HG03196 (cell line): ENCODE results near the gene PNO1.

ENCODE experiments used
- ATAC-seq: cut with Tn5 transposase; IDR thresholded peaks from one replicate; pipeline ENCODE4 v1.9.1; 2021; ENCODE audit not compliant: unreplicated experiment

Gene PNO1

GRCh38 chr2:68193144-68193543 is 35.5 kb downstream of the PNO1 start:
- ATAC-seq = no peak

- ATAC-seq = no peak
Observed at GRCh38 chr2:68193787-68194372, 36.2 kb downstream of the PNO1 start.

GRCh38 chr2:68195096-68195495 is 37.4 kb downstream of the PNO1 start:
- no peak for ATAC-seq

DNA sequence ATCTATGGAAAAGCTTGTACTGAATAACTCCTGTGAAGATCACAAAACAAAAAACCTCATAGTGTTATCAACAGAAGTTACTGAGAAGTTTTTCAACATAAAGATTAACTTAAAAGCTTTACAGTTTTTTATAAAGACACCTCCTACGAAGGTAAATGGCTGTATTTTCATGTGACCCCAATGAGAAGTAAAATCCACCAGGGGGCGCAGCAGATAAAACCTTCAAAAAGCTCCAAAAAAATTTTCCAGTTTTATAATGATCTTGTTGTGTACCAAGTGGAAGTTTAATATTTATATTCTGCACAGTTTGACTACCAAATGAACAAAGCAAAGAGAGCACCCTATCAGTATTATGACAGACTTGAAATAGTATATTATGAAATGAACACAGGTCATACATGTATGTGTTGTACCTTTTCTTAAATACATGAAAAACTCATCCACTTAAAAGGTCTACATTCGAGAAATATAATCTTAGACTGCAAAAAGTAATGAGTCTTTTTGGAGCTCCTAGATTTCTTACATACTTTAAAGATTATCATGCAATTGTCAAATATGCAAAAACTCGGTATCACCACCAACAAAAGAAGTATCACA is 38.5 kb downstream of the PNO1 start:
- no peak for ATAC-seq

- no peak for ATAC-seq
Observed at GRCh38 chr2:68200157-68200787, 42.6 kb downstream of the PNO1 start.

DNA sequence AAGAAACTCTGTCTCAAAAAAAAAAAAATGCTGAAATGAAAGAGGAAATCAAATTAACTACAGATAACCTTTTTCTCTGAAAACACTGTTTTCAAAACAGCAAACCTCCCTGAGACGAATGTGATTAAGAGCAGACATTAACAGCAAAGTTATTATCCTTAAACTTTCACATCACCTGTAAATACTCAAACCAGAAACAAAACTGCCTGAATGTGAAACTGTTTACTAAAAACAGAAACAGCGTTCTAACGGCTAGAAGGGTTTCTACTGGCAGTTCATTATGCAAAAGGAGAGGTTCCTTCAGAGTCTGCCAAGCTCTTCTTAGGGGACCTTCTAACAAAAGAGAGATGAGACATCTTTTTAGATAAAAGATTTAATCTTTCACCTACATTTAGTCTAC is 45.9 kb downstream of the PNO1 start:
- ATAC-seq = peak; percentile 94

DNA sequence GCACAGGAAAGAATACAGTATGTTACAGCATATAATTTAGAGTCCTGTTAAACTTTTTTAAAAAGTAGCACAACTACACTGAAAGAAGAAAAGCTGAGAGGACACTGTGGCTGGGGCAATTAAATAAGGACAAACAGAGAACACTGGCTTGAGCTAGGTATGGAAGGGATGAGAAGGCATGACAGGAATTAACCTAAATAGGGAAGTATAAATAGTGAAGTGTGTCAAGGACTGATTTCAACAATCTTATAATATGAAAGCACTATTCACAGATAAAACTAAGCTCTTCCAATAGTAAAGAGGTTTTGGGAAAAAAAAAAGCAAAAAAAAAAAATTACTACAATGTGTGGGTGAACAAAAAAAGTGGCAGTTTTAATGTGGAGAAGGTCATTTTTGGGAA is 49.1 kb downstream of the PNO1 start:
- no peak for ATAC-seq

DNA sequence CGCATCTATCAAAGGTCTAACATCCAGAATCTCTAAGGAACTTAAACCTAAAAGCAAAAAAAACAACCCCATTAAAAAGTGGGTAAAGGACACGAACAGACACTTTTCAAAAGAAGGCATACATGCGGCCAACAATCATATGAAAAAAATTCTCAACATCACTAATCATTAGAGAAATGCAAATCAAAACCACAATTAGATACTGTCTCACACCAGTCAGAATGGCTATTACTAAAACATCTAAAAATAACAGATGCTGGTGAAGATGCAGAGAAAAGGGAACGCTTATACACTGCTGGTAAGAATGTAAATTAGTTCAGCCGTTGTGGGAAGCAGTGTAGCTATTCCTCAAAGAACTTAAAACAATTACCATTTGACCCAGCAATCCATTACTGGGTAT is 56.7 kb downstream of the PNO1 start:
- peak; percentile 79 for ATAC-seq

DNA sequence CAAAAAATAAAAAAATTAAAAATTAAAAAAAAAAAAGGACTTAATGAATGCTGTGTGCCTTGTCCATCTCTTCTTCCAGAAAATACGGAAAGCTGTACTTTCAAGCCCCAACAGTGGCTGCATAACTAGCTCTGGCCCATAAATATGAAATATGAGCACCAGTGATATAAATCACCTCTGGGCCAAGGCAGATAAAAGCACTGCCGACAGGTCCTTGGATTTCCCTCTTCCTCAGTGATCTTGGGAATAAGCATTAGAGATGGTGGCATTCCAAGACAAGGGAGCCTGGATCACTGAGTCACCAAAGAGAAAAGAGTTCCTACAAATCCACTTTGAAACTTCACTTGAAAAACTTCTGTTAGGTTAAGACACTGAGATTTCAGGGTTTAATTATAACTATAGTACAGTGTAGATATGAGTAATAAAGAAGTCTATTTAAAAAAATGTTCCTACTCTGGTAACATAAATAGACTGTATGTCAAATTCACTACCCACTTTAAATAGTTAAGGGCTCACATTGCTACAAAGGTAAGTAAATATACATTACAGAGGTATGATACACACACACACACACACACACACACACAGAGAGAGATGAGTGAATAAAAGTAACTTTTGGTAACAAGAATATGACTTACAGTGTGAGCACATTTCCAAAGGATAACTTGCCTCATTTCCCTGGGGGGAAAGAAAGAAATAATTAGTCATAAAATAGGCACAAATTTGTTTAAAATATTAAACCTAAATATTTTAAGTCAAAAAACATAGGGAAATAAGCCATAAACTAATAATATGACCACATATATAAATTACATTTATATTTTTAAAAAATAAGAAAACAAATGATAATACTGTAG is 59.0 kb downstream of the PNO1 start:
- ATAC-seq = no peak

DNA sequence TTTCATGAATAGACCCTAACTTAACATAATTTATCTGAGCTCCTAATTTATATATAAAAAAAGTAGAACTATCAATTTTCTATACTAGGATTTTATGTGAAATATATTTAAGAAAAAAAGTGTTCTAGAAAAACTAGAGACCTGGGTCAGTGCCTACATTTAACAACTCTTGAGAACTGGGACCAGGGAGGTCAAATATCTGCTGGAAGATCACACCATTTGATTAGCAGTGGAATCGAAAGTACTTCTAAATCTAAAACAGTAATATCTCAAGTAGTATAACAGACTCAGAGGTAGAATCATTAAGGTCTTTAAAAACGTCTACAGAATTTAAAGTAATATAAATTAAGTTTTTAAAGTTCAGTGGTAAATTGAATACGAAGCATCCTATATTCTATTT is 60.0 kb downstream of the PNO1 start:
- ATAC-seq = no peak

DNA sequence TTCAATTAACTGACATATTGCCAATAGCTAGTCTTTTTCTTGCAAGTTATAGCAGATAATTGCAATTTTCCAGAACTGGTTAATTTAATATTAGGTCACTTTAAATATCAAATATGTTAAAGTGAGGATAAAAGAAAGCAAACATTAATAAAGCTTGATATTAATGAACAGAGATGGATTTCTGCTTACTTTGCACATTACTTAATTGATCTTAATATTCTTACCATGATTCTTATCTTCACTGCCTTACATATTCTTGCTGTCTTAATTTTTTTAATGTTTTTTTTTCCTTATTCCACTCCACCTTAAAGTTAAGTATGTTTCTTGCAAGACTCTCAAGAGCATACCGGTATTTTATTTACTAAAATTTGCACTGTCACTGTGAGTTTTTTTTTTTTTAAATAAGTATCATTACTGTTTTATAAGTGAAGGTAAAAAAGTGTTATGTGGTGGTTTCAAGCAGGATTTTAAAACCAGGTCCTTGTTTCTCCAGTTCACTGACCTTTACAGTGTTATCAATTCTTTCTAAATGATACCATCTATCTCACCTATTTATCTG is 60.7 kb downstream of the PNO1 start:
- ATAC-seq = no peak

DNA sequence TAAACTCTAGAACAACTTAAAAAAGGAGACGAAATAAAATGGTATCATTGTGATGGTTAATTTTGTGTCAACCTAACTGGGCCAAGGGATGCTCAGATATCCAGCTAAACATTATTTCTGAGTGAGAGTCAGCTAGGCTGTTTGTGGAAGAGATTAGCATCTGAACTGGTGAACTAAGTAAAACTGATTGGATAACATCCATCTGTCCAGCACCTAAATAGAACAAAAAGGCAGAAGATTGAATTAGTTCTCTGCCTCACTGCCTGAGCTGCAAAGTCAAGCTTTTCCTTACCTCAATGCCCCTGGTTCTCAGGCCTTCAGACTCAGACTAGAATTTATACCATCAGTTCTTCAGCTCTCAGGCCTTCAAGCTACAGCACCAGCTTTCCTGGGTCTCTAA is 64.6 kb downstream of the PNO1 start:
- ATAC-seq = no peak

DNA sequence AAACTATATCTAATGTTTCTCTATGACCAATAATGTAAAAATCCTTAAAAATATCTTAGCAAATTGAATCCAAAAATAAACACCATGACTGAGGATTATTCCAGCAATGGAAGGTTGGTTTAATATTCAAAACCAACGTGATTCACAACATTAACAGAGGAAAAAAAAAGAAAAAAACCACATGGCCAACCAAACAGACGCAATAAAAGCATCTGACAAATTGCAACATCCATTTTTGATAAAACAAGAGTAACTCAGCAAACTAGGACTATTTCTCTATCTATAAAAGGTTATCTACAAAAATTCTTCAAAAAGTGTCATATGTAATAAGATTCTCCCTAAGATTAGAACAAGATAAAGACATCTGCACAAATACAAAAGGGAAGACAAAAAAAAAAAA is 65.7 kb downstream of the PNO1 start:
- ATAC-seq = no peak

DNA sequence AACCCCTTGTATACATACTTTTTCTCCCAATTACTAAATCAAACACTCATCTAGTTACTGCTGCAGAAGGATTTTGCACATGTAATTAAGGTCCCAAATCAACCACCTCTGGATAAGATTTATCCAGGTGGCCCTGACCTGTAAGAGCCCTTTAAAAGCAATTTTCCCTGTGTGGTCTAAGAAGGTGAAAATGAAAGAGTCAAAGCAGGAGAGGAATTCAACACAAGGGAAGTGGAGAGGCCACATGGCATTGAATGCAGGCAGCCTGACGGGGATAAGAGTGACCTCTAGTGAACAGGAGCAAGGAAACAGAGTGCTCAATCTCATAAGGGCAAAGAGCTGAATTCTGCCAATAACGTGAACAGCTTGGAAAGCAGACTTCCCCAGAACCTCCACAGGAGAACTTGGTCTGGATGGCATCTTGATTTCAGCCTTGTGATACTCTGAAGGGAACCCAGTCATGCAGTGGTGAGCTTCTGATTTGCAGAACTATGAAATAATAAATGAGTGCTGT is 67.5 kb downstream of the PNO1 start:
- peak; percentile 83 for ATAC-seq
